ENCODE measurements around the gene PMAIP1. TPM values are rescaled to one million over a fixed set of nuclear protein-coding genes. Genes with fewer than 3 reads are reported as not detected.

Gene PMAIP1
- total and polyA plus RNA-seq, 8 donors, result 2.3 to 8.3 (median 3.7) TPM; not detected in 2

DNA sequence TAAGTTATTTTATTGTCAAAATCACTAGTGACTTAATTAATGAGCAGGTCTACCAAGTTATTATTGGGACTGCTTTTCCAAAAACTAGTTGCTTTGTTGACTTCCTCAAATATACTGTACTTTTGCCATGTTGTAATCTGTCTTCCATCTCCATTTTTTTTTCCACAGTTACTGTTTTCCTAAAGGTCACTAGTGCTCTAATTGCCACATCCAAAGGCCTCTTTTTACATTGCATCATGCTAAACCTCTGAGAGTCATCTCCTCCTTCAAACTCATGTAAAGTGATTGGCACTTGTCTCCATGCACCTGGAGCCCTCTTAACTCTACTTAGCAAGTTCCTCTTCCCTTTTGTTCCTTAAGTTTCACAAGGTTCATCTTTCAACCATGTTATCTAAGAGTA, 11.8 kb downstream of the PMAIP1 start:
- Histone ChIP-seq H3K4me3 (no peak overlapping the region), H3K9me3 (peaks cover 0 to 6% (median 4%) of the 10 kb centered on the region in 4 donors), H3K27me3 (peaks cover 0 to 35% (median 3%) of the 10 kb centered on the region in 3 donors), H3K27ac (no peak overlapping the region), H3K4me1 (peaks cover 0 to 3% (median 0%) of the 10 kb centered on the region in 4 donors), H3K36me3 (no peaks in the 10 kb centered on the region)
- TF ChIP-seq, protein P1, sequence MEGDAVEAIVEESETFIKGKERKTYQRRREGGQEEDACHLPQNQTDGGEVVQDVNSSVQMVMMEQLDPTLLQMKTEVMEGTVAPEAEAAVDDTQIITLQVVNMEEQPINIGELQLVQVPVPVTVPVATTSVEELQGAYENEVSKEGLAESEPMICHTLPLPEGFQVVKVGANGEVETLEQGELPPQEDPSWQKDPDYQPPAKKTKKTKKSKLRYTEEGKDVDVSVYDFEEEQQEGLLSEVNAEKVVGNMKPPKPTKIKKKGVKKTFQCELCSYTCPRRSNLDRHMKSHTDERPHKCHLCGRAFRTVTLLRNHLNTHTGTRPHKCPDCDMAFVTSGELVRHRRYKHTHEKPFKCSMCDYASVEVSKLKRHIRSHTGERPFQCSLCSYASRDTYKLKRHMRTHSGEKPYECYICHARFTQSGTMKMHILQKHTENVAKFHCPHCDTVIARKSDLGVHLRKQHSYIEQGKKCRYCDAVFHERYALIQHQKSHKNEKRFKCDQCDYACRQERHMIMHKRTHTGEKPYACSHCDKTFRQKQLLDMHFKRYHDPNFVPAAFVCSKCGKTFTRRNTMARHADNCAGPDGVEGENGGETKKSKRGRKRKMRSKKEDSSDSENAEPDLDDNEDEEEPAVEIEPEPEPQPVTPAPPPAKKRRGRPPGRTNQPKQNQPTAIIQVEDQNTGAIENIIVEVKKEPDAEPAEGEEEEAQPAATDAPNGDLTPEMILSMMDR (IDR thresholded peaks at IDR 0.05), result no peak
- TF ChIP-seq EP300 (IDR thresholded peaks at IDR 0.05) (no peak), POLR2AphosphoS5 (IDR thresholded peaks at IDR 0.05) (no peak), POLR2A (IDR thresholded peaks at IDR 0.05) (no peak)
- DNase-seq, result no peak
- intact Hi-C loops (cut with DNase I; ENCODE audit: low total_unique reads), result no loop called here

DNA sequence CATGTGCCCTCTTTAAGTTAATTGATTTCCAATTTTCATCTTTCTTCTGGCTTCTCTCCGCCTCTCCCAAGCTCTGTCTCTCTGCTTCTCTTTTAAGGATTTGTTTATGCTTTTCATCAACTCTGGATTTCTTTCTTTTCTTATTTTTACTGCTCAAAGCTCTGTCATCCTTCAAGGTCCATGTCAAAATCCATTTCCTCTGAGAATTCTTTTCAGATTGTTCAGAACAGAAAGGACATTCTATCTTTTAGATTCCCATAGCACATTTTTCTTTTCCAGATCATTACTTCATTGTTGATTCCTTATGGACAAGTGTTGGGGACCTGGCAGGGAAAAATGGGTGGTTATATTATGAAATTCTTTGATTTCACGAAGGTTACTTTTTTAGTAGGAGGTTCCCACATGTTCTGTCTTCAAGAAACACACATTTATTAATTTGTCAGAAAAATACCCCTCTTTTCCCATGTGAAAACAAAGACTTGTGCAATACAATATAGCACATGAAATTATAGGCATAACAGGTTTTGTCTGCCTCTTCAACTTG, 12.3 kb downstream of the PMAIP1 start:
- H3K4me1 ChIP-seq, result peaks cover 0 to 3% (median 0%) of the 10 kb centered on the region in 4 donors
- WGBS, 5 donors, result 73 to 86% (median 79%) methylated on average over 2 of the region's 2 CpGs
- peaks cover 0 to 30% (median 3%) of the 10 kb centered on the region in 3 donors for H3K27me3 ChIP-seq
- DNase-seq, result no peak
- TF ChIP-seq POLR2AphosphoS5 (IDR thresholded peaks at IDR 0.05) (no peak), EP300 (IDR thresholded peaks at IDR 0.05) (no peak), POLR2A (IDR thresholded peaks at IDR 0.05) (no peak)
- TF ChIP-seq, protein P1 (IDR thresholded peaks at IDR 0.05), result no peak
- no peaks in the 10 kb centered on the region for H3K36me3 ChIP-seq
- H3K9me3 ChIP-seq, result peaks cover 0 to 6% (median 4%) of the 10 kb centered on the region in 4 donors
- intact Hi-C loops (cut with DNase I; ENCODE audit: low total_unique reads), result no loop called here
- H3K4me3 ChIP-seq, result no peak overlapping the region
- H3K27ac ChIP-seq, result no peak overlapping the region

DNA sequence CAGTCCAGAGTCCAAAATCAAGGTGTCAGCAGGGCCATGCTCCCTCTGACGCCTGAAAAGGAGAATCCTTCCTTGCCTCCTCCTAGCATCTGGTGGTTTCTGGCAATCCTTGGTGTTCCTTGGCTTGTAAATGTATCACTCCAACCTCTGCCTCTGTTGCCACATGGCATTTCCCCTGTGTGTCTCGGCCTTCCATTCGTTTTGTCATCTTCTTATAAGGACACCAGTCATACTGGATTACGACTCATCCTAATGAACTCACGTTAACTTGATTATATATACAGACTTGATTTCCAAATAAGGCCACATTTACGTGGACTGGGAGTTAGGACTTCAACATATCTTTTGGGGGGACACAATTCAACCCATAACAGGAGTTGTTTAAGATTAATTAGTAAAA, 15.8 kb downstream of the PMAIP1 start:
- Histone ChIP-seq H3K27ac (no peak overlapping the region), H3K36me3 (no peaks in the 10 kb centered on the region), H3K4me1 (peaks cover 0 to 13% (median 3%) of the 10 kb centered on the region in 4 donors), H3K9me3 (peaks cover 0 to 6% (median 4%) of the 10 kb centered on the region in 4 donors), H3K4me3 (no peak overlapping the region), H3K27me3 (peaks cover 0 to under 1% (median 0%) of the 10 kb centered on the region in 3 donors)
- DNase-seq, result no peak
- TF ChIP-seq, protein P1 (IDR thresholded peaks at IDR 0.05), result no peak
- TF ChIP-seq POLR2A (IDR thresholded peaks at IDR 0.05) (no peak), POLR2AphosphoS5 (IDR thresholded peaks at IDR 0.05) (no peak), EP300 (IDR thresholded peaks at IDR 0.05) (no peak)
- intact Hi-C loops (cut with DNase I; ENCODE audit: low total_unique reads), result no loop called here
- WGBS, 5 donors, result 86 to 91% (median 87%) methylated on average over 6 of the region's 6 CpGs

DNA sequence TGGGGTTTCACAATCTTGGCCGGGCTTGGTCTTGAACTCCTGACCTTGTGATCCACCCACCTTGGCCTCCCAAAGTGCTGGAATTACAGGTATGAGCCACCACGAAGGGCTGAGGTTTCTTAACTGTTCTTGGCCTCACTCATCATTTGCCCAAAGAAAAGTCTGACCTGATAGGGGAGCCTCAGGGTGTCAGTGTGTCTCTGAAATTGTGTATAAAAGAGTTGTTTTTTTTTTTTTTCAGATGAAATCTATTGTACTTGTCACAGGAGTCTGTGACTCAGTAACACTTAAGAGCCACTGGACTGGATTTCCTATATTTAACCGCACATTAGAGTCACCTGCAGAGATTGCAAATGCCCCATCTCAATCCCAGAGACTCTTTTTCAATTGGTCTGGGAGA, 16.9 kb downstream of the PMAIP1 start:
- Histone ChIP-seq H3K4me1 (peaks cover 0 to 13% (median 3%) of the 10 kb centered on the region in 4 donors), H3K4me3 (no peak overlapping the region), H3K36me3 (no peaks in the 10 kb centered on the region), H3K27me3 (no peaks in the 10 kb centered on the region), H3K9me3 (peaks cover 0 to 6% (median 4%) of the 10 kb centered on the region in 4 donors), H3K27ac (no peak overlapping the region)
- no peak for DNase-seq
- TF ChIP-seq POLR2A (IDR thresholded peaks at IDR 0.05), result no peak
- TF ChIP-seq POLR2AphosphoS5 (IDR thresholded peaks at IDR 0.05), result no peak
- TF ChIP-seq EP300 (IDR thresholded peaks at IDR 0.05), result no peak
- TF ChIP-seq, protein P1 (IDR thresholded peaks at IDR 0.05), result no peak
- whole genome bisulfite sequencing, 5 donors, result 75 to 82% (median 79%) methylated on average over 3 of the region's 3 CpGs
- intact Hi-C loops (cut with DNase I; ENCODE audit: low total_unique reads), result no loop called here
